Globus pallidus (tissue), 1 donor: ENCODE data around the gene TMIGD1.
"Not testable (repeated sequence)": the region's sequence is repeated elsewhere in the genome, so short reads cannot be mapped to it uniquely, and the experiment has no call there.

Experiments
- DNase-seq: peaks from one replicate; pipeline ENCODE4 v3.0.0-alpha.2; 2015; ENCODE audit warnings: low spot score

TMIGD1 gene

DNA sequence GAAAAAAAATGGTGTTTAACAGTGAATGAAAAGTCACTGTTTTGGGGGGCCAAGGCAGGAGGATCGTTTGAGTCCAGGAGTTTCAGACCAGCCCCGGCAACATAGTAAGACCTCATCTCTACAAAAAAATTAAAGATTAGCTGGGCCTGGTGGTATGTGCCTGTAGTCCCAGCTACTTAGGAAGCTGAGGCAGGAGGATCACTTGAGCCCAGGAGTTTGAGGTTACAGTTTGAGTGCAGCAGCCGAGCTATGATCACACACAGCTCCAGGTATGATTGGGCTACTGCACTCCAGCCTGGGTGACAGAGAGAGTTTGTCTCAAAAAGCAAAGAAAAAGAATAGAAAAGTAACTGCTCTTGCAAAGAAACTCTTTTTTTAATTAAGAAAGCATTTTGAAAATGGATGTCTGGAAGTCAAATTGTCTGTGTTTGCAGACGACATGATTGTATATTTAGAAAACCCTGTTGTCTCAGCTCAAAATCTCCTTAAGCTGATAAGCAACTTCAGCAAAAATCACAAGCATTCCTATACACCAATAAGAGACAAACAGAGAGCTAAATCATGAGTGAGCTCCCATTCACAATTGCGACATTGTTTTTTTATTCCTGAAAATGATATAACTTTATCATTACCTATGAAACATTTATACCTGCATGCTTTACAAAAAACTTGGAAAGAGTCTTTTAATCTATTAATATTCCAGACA, 24.4 kb upstream of the TMIGD1 start:
- DNase-seq, result no peak

- no peak for DNase-seq
Measured at GRCh38 chr17:30357476-30357875, 23.6 kb upstream of the TMIGD1 start.

DNA sequence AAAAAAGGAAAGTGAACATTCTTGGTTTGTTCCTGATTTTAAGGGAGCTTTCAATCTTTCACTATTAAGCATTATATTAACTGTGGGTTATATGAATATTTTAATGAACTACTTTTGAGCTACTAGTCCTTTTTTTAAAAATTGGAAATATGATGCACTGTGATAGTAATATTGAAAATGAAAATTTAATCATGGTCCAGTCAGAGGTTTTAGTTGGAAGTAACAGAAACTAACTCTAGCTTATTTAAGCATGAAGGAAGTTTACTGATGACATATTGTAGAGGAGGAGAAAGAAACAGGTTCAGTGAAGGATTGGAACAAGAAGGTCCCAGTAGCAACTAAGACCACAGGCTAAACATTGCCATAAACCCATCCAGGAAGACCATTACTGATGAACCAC, 20.8 kb upstream of the TMIGD1 start:
- no peak for DNase-seq

GRCh38 chr17:30352240-30352814, 18.5 kb upstream of the TMIGD1 start:
- no peak for DNase-seq

- no peak for DNase-seq
Measured at GRCh38 chr17:30351735-30352134, 17.9 kb upstream of the TMIGD1 start.

GRCh38 chr17:30351263-30351662, 17.4 kb upstream of the TMIGD1 start:
- not testable (repeated sequence) for DNase-seq

DNA sequence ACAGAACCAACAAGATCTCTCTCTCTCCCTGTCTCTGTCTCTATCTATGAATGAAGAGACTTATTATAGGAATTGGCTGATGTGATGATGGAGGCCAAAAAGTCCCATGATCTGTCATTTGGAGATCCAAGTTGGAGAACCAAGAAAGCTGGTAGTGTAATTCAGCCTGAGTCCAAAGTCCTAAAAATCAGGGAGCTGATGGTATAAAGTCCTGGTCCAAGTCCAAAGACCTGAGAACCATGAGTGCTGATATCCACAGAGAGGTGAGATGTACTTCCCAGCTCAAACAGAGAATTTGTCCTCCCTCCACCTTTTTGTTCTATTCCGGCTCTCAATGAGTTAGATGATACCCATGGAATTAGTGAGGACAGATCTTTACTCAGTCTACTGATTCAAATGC, 15.4 kb upstream of the TMIGD1 start:
- DNase-seq, result no peak

DNA sequence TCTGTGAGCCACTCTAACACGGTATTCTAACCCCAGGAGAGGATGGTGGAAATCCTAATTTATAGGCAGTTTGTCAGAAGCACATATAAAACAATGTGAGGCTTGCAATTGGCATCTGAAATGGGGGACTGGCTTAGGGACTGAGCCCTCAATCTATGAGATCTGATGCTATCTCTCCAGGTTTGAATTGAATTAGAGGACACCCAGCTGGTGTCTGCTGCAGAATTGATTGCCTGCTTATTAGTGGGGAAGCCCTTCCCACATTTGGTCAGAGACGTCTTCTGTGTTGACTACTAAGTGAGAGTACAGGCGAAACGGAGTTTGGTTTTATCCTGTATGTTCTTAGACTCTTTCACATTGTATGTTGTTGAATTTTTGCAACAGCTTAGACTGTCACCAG, 13.6 kb upstream of the TMIGD1 start:
- DNase-seq, result no peak

GRCh38 chr17:30346221-30346795, 12.5 kb upstream of the TMIGD1 start:
- no peak for DNase-seq

GRCh38 chr17:30345527-30346075, 11.7 kb upstream of the TMIGD1 start:
- no peak for DNase-seq

DNA sequence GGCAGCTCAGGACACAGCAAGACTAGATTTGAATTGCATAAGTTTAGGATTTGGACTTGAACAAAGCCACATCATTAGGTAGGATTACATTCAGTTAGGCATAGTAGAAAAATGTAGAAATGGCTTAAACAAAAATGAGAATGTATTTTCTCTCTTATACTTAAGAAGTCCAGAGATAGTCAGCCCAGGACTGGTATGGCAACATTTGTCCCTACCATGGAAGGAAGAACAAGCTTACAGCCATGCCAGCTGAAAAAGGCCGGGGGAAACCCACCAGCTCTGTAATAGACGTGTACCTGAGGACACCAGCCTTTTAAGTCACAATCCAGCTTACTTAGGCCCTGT, 11.2 kb upstream of the TMIGD1 start:
- DNase-seq, result no peak

- peak; percentile 93 for DNase-seq
Measured at GRCh38 chr17:30344283-30345088, 10.6 kb upstream of the TMIGD1 start.

DNA sequence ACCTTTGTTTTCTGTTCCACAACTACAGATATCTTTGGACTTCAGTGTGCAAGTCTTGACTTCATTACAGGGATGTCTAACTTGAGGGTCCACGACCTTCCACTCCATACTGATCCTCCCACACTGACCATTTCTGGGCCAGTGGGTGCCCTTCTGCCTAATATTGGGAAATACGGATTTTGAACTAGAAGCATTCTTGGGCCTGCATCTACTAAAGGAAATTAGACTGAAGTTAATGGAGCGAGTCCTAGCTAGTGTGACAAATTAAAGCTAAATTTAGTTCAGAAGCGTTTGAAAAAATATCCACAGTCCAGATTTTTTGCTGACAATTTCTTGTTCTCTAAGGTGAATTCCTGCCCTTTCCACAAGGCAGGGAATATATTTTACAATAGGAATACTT, 9.9 kb upstream of the TMIGD1 start:
- no peak for DNase-seq

- DNase-seq, result not testable (repeated sequence)
Measured at GRCh38 chr17:30343244-30343643, 9.4 kb upstream of the TMIGD1 start.

DNA sequence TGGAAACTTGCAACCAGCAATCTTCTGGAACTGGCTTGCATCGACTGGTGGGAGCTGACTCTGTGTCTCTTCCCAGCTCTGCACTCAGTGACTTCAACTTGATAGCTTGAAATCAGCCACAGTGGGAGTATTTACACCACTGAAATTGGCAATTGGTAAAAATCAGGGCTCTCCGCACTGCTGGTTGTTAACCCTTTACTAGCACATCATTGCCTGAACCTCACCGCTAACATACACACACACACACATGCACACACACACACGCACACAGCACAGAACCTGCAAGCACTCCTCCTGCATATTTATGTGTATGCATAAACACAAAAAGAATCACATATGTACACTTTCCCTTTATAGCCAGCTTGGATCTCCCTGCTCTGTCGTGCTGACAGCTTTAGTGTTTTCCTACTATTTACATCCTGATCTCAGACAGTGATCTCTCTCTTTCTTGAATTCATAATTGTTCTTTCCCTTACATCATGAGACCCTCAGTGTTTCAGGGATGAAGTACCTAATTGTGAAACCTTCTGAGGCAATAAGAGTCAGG, 7.9 kb upstream of the TMIGD1 start:
- no peak for DNase-seq

DNA sequence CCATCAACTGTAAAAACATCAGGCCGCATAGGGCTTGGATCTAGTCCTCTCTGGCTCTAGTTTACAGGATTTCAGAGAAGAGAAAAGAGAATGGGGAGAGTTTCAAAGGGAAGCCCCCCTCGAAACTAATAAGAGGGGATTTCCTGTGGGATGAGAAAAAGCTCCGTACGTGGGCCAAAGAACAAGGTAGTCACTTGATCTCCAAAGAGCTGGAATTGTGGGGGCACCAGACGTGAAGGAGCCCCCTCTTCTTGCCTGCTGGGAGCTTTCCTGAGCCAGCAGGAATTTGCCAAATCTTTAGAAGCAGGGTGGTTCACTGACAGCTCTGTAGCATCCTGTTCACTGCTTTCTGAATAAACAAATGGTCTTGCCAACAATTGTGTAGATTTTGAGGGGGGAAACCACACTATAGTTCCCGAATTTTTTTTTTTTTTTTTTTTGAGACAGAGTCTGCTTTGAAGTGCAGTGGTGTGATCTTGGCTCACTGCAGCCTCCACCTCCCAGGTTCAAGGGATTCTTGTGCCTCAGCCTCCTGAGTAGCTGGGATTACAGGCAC, 7.0 kb upstream of the TMIGD1 start:
- DNase-seq, result no peak

GRCh38 chr17:30339086-30339485, 5.2 kb upstream of the TMIGD1 start:
- no peak for DNase-seq

DNA sequence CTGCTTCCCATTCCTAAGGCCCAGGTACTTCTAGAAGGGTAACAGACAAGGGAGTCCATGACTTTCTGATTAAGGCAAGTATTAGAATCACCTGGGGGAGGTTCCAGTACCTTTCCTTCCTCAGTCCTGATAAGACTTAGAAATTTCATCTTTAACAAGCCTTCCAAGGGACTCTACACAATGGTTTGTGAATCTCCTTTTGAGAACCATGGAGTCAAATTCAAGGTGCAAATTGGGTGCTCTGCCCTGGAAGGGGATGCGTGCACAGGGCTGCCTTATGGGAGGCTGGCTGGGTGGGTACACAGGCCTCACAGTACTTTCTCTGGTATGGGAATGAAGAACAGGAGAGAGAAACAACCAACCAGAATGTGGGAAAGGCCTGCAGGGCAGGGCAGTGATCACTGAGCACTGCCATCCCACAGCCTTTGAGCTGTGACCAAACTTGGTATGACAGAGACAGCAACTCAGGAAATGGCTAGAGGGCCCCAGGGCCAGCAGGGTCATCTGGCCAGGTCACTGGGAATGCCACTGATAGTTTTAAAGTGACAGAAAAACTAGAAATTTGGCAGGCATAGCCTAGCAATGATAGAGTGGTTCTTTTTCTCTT, 3.6 kb upstream of the TMIGD1 start:
- DNase-seq, result no peak

- DNase-seq, result no peak
Measured at GRCh38 chr17:30336369-30337171, 2.7 kb upstream of the TMIGD1 start.

GRCh38 chr17:30334421-30334820, 564 bp upstream of the TMIGD1 start:
- DNase-seq, result no peak

DNA sequence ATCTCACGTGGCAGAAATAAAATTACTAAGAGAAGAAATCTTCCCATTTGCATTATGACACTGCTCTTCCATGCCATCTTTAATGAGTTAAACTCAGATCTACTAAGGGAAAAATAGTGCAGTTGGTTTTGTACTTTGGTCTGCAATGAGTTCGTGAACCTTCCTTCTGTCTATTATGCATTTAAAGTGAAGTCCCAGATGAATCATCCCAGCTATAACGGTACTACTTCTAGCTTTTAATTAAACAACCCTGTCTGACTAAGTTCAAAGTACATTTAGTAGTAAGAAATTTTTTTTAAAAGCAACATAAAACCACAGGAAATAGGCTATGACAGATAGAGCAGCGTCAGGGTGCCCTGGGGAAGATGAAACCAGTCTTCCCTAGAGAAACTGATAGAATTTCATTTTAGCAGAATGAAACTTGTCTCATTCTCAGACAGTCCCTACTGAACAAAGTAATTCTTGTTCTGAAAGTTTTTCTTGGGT, 1.8 kb downstream of the TMIGD1 start:
- no peak for DNase-seq
